KMS-11 (cell line): ENCODE data around the gene CAMK2G.
A peak's percentile ranks its signal among the peaks of the same experiment; 100 is the strongest.

Experiments
- H2AFZ ChIP-seq: fragments of 200-600 bp; sonication (generic); 2 replicates; pipeline ENCODE4 v1.6.1; 2016; ENCODE audit warnings: antibody characterized with exemption, mixed run types, low read depth
- H3K27ac ChIP-seq: fragments of 200-600 bp; sonication (generic); 2 replicates; pipeline ENCODE4 v1.6.1; 2016; ENCODE audit warnings: mild to moderate bottlenecking, mixed run types
- H3K27me3 ChIP-seq: fragments of 200-600 bp; sonication (generic); 2 replicates; pipeline ENCODE4 v1.6.1; 2017; ENCODE audit warnings: mild to moderate bottlenecking, low read depth, mixed run types, moderate library complexity; ENCODE audit not compliant: insufficient read depth
- H3K36me3 ChIP-seq: fragments of 200-600 bp; sonication (generic); 2 replicates; pipeline ENCODE4 v1.6.1; 2017; ENCODE audit warnings: mild to moderate bottlenecking, mixed run types; ENCODE audit not compliant: insufficient read depth
- H3K4me1 ChIP-seq: fragments of 200-600 bp; sonication (generic); 2 replicates; pipeline ENCODE4 v1.6.1; 2016; ENCODE audit warnings: mild to moderate bottlenecking, low read depth, mixed run types; ENCODE audit not compliant: poor library complexity, severe bottlenecking
- H3K4me2 ChIP-seq: fragments of 200-600 bp; sonication (generic); 2 replicates; pipeline ENCODE4 v1.7.0; 2016; ENCODE audit warnings: mild to moderate bottlenecking, mixed run types
- H3K4me3 ChIP-seq: fragments of 200-600 bp; sonication (generic); IDR thresholded peaks from 2 replicates; pipeline ENCODE4 v1.6.1; 2017; ENCODE audit warnings: low read depth, low read length, mixed read lengths; ENCODE audit not compliant: insufficient read depth
- H3K79me2 ChIP-seq: fragments of 200-600 bp; sonication (generic); 2 replicates; pipeline ENCODE4 v1.6.1; 2016; ENCODE audit warnings: low read depth, mixed run types; ENCODE audit not compliant: insufficient read depth
- H3K9ac ChIP-seq: fragments of 200-600 bp; sonication (generic); 2 replicates; pipeline ENCODE4 v1.6.1; 2016; ENCODE audit warnings: mild to moderate bottlenecking, mixed run types
- H4K20me1 ChIP-seq: fragments of 200-600 bp; sonication (generic); 2 replicates; pipeline ENCODE4 v1.6.1; 2016; ENCODE audit warnings: mild to moderate bottlenecking, mixed run types; ENCODE audit not compliant: insufficient read depth
- TF ChIP-seq, protein P1 (sequence below): fragments of 200-600 bp; sonication (generic); conservative IDR thresholded peaks from 2 replicates; pipeline ENCODE4 v1.6.1; 2017; ENCODE audit warnings: low read depth, mild to moderate bottlenecking, antibody characterized with exemption, low read length, moderate library complexity, mixed read lengths

Gene CAMK2G

DNA sequence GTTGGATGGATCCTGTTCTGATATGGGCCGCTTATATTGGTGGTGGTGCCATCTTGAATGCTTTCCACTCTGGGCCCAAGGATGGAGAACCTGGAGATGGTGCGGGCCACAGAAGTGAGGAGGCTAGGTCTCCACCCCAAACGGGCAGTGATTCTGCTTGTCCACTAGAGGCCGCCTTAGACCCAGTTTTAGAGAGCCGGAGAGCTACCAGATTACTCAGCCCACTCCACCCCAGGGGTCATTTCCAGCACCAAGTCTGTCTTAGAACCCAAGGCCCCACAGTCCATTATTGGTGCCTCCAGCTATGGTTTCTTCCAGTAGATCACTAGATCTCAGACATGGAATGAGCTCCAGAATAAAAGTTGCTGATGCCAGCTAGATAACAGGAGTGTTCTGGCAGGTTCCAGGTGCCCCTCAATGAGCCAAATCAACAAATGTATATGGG, 11.8 kb upstream of the CAMK2G start:
- H3K36me3 ChIP-seq, result no peaks in the 10 kb centered on the region
- H3K27me3 ChIP-seq, result no peaks in the 10 kb centered on the region
- H3K9ac ChIP-seq, result no peak overlapping the region
- H4K20me1 ChIP-seq, result no peaks in the 10 kb centered on the region
- H3K4me2 ChIP-seq, result peak overlapping the region; percentile 18; the same call in 1 of the 2 replicates
- H2AFZ ChIP-seq, result no peak overlapping the region
- peaks cover 8% of the 10 kb centered on the region for H3K4me1 ChIP-seq
- H3K4me3 ChIP-seq, result no peak overlapping the region
- TF ChIP-seq, protein P1, sequence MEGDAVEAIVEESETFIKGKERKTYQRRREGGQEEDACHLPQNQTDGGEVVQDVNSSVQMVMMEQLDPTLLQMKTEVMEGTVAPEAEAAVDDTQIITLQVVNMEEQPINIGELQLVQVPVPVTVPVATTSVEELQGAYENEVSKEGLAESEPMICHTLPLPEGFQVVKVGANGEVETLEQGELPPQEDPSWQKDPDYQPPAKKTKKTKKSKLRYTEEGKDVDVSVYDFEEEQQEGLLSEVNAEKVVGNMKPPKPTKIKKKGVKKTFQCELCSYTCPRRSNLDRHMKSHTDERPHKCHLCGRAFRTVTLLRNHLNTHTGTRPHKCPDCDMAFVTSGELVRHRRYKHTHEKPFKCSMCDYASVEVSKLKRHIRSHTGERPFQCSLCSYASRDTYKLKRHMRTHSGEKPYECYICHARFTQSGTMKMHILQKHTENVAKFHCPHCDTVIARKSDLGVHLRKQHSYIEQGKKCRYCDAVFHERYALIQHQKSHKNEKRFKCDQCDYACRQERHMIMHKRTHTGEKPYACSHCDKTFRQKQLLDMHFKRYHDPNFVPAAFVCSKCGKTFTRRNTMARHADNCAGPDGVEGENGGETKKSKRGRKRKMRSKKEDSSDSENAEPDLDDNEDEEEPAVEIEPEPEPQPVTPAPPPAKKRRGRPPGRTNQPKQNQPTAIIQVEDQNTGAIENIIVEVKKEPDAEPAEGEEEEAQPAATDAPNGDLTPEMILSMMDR, result peak; percentile 89
- no peak overlapping the region for H3K27ac ChIP-seq
- H3K79me2 ChIP-seq, result no peaks in the 10 kb centered on the region

DNA sequence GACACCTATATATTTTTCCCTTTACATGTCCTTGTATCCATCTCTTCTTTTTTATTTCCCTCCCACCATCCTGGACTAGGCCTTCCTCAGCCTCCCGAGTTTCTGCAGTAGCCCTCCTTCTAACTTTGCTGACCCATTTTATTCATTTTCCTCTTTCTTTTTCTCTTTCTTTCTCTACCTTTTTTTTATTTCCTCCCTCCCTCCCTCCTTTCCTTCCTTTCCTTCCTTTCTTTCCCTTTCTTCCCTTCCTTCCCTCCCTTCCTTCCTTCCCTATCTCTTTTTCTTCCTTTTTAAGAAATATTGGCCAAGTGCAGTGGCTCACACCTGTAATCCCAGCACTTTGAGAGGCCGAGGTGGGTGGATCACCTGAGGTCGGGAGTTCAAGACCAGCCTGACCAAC, 9.7 kb upstream of the CAMK2G start:
- TF ChIP-seq, protein P1, result no peak
- H3K36me3 ChIP-seq, result no peaks in the 10 kb centered on the region
- H3K79me2 ChIP-seq, result no peaks in the 10 kb centered on the region
- no peak overlapping the region for H2AFZ ChIP-seq
- no peaks in the 10 kb centered on the region for H4K20me1 ChIP-seq
- H3K4me1 ChIP-seq, result peaks cover 13% of the 10 kb centered on the region
- no peak overlapping the region for H3K4me3 ChIP-seq
- no peak overlapping the region for H3K4me2 ChIP-seq
- H3K27ac ChIP-seq, result no peak overlapping the region
- H3K27me3 ChIP-seq, result no peaks in the 10 kb centered on the region
- no peak overlapping the region for H3K9ac ChIP-seq

DNA sequence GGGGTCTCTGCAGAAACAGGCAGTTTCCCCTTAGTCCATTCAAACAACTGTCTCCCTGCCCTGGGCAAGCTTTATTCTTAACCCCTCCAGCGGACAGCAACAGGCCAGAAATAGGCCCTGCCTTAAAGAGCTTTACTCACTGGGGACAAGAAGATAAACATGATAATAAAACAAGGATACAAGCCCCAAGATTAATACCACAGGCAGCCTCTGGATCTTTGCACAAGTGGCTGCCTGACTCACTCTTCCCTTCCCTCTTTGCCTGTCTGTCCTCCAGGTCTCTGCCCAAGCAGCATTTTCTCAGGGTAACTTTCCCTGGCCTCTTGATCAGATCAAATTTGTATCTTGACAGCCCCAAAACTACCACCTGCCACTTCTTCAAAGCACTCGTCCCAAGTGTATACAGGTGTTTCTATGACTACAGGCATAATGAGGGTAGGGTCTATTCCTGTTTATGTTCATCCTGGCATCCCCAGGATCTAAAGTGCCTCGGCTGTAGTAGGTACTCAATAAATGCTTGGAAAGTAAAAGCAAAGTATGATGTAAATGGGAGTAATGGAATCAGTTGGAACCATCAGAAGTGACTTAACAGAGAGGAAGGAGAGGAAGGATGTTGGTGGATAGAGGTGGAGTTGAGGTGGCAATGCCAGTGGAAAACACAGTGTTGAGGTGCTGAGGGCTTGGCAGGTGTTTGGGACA, 7.0 kb upstream of the CAMK2G start:
- H4K20me1 ChIP-seq, result no peaks in the 10 kb centered on the region
- H2AFZ ChIP-seq, result no peak overlapping the region
- no peaks in the 10 kb centered on the region for H3K27me3 ChIP-seq
- H3K4me2 ChIP-seq, result no peak overlapping the region
- peaks cover 8% of the 10 kb centered on the region for H3K4me1 ChIP-seq
- no peaks in the 10 kb centered on the region for H3K36me3 ChIP-seq
- H3K4me3 ChIP-seq, result no peak overlapping the region
- no peaks in the 10 kb centered on the region for H3K79me2 ChIP-seq
- TF ChIP-seq, protein P1, result no peak
- no peak overlapping the region for H3K9ac ChIP-seq
- no peak overlapping the region for H3K27ac ChIP-seq

DNA sequence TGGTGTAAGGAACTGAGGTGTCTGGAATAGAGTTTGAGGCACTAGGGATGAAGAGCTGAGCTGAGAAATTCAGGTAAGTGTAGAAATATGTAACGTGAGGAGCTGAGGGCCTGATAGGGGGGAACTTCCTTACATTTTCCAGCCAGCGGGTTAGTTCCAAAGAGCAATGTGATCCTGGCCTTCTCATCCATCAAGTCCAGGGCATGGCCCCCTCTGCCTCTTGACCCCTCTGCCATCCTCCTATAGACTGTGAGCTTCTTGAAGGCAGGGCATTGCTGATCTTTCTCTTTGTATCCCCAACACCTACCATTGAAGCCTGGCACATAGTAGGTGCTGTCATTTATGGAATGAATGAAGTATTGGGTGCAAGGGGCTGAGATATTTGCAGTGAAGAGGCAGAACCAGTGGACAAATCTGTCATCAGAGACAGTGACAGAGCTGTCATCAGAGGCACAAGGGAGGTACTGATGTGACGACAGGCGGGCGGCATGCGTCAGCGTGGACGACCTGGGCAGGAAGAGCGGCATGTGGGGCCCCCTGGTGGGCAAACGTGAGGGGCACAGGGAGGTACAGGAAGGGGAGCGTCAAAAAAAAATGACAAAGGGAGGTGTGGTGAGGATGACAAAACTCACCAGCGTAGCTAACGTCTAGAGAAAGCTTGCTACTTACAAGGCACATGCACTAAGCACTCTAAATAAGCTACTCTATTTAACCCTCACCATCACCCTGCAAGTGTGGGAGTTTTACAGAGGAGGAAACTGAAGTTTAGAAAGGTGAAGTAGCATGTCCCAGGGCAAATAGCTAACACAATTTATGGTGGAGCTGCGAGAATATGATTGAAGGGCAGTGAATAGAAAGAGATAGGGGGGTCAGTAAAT, 5.2 kb upstream of the CAMK2G start:
- H3K4me2 ChIP-seq, result no peak overlapping the region
- no peaks in the 10 kb centered on the region for H3K27me3 ChIP-seq
- H3K9ac ChIP-seq, result no peak overlapping the region
- H3K4me1 ChIP-seq, result peaks cover 12% of the 10 kb centered on the region
- H2AFZ ChIP-seq, result peak overlapping the region; percentile 19; the same call in 1 of the 2 replicates
- H3K36me3 ChIP-seq, result no peaks in the 10 kb centered on the region
- no peaks in the 10 kb centered on the region for H4K20me1 ChIP-seq
- H3K4me3 ChIP-seq, result no peak overlapping the region
- TF ChIP-seq, protein P1, result peak; percentile 93
- no peak overlapping the region for H3K27ac ChIP-seq
- H3K79me2 ChIP-seq, result no peaks in the 10 kb centered on the region
